CD4-positive, alpha-beta T cell treated with Interferon alpha-2 for 1 hour (primary cell): Measurements from ENCODE around the gene CALR3.
A peak's percentile ranks its signal among the peaks of the same experiment; 100 is the strongest.
"Not testable (repeated sequence)": the region's sequence is repeated elsewhere in the genome, so short reads cannot be mapped to it uniquely, and the experiment has no call there.

Source experiments
- DNase-seq, 2 donors: peaks; one replicate each; pipeline ENCODE4 v3.0.0-alpha.2; 2020 to 2022

The CALR3 gene

GRCh38 chr19:16524991-16525734 is 29.2 kb upstream of the CALR3 start:
- DNase-seq, result no peak

GRCh38 chr19:16522559-16523377 is 26.8 kb upstream of the CALR3 start:
- DNase-seq, result no peak

GRCh38 chr19:16521715-16522289 is 25.8 kb upstream of the CALR3 start:
- DNase-seq, result no peak

- no peak for DNase-seq
Observed at GRCh38 chr19:16520986-16521624, 25.1 kb upstream of the CALR3 start.

GRCh38 chr19:16520074-16520973 is 24.4 kb upstream of the CALR3 start:
- DNase-seq, result no peak

- DNase-seq, result no peak
Observed at GRCh38 chr19:16519230-16519687, 23.3 kb upstream of the CALR3 start.

GRCh38 chr19:16518483-16519229 is 22.7 kb upstream of the CALR3 start:
- DNase-seq, result no peak

GRCh38 chr19:16518061-16518460 is 22.1 kb upstream of the CALR3 start:
- no peak for DNase-seq

- peak in 1 of 2 donors; percentile 5 for DNase-seq
Observed at GRCh38 chr19:16516923-16517610, 21.1 kb upstream of the CALR3 start.

- no peak for DNase-seq
Observed at GRCh38 chr19:16516381-16516780, 20.4 kb upstream of the CALR3 start.

- DNase-seq, result no peak
Observed at GRCh38 chr19:16514383-16515019, 18.5 kb upstream of the CALR3 start.

GRCh38 chr19:16512611-16513010 is 16.6 kb upstream of the CALR3 start:
- not testable (repeated sequence) for DNase-seq

- DNase-seq, result no peak
Observed at GRCh38 chr19:16509141-16510061, 13.4 kb upstream of the CALR3 start.

- no peak for DNase-seq
Observed at GRCh38 chr19:16508546-16508945, 12.6 kb upstream of the CALR3 start.

- no peak for DNase-seq
Observed at GRCh38 chr19:16506961-16507360, 11.0 kb upstream of the CALR3 start.

- not testable (repeated sequence) for DNase-seq
Observed at GRCh38 chr19:16506161-16506560, 10.2 kb upstream of the CALR3 start.

- no peak for DNase-seq
Observed at GRCh38 chr19:16504271-16504670, 8.3 kb upstream of the CALR3 start.

GRCh38 chr19:16497837-16498236 is 1.9 kb upstream of the CALR3 start:
- no peak for DNase-seq

- DNase-seq, result no peak
Observed at GRCh38 chr19:16497042-16497441, 1.1 kb upstream of the CALR3 start.
